Astrocyte (in vitro differentiated cells and primary cell): ENCODE measurements around the gene C2CD2. TPM values are rescaled to one million over a fixed set of nuclear protein-coding genes. Genes with fewer than 3 reads are reported as not detected.

Experiments
- DNase-seq: peaks from one replicate; pipeline ENCODE4 v3.0.0-alpha.2; 2010; ENCODE audit warnings: low read depth
- FAIRE-seq: peaks from 2 replicates; lab custom pipeline; 2011; peaks lifted over from hg19 to GRCh38; lab: Jason Lieb, UNC
- H2AFZ ChIP-seq: 2 replicates; pipeline ENCODE4 v1.6.0; 2012; ENCODE audit warnings: low read depth, low read length, inconsistent platforms
- H3K27ac ChIP-seq: 2 replicates; pipeline ENCODE4 v1.5.1; 2011; ENCODE audit warnings: low read depth, low read length, inconsistent platforms
- H3K27me3 ChIP-seq: 2 replicates; pipeline ENCODE4 v1.6.0; 2011; ENCODE audit warnings: low read length, inconsistent platforms; ENCODE audit not compliant: insufficient read depth
- H3K36me3 ChIP-seq: 2 replicates; pipeline ENCODE4 v1.5.1; 2011; ENCODE audit warnings: low read length, inconsistent platforms; ENCODE audit not compliant: insufficient read depth
- H3K4me1 ChIP-seq: 2 replicates; pipeline ENCODE4 v1.5.1; 2011; ENCODE audit warnings: low read length, inconsistent platforms; ENCODE audit not compliant: insufficient read depth
- H3K4me2 ChIP-seq: 2 replicates; pipeline ENCODE4 v1.6.0; 2012; ENCODE audit warnings: low read length, inconsistent platforms
- H3K4me3 ChIP-seq: 2 replicates; pipeline ENCODE4 v1.5.1; 2011; ENCODE audit warnings: low read depth, mild to moderate bottlenecking, low read length, inconsistent platforms; ENCODE audit not compliant: insufficient read depth
- H3K79me2 ChIP-seq: 2 replicates; pipeline ENCODE4 v1.6.0; 2012; ENCODE audit warnings: mild to moderate bottlenecking, low read length, inconsistent platforms; ENCODE audit not compliant: insufficient read depth
- H3K9ac ChIP-seq: 2 replicates; pipeline ENCODE4 v1.6.0; 2012; ENCODE audit warnings: mild to moderate bottlenecking, low read length, inconsistent platforms
- H3K9me3 ChIP-seq: 2 replicates; pipeline ENCODE4 v1.5.1; 2012; ENCODE audit warnings: low read depth, mild to moderate bottlenecking, low read length, inconsistent platforms; ENCODE audit not compliant: insufficient read depth
- H4K20me1 ChIP-seq: 2 replicates; pipeline ENCODE4 v1.6.0; 2012; ENCODE audit warnings: low read length, inconsistent platforms; ENCODE audit not compliant: insufficient read depth
- H3K27ac Mint-ChIP-seq: one replicate; pipeline ENCODE4 v1.8.0; 2021; ENCODE audit warnings: mild to moderate bottlenecking, mixed read lengths; ENCODE audit not compliant: unreplicated experiment
- H3K27me3 Mint-ChIP-seq: one replicate; pipeline ENCODE4 v1.8.0; 2021; ENCODE audit warnings: low read depth, mixed read lengths; ENCODE audit not compliant: unreplicated experiment
- H3K36me3 Mint-ChIP-seq: one replicate; pipeline ENCODE4 v1.8.0; 2021; ENCODE audit warnings: low read depth, mixed read lengths; ENCODE audit not compliant: unreplicated experiment
- H3K4me1 Mint-ChIP-seq: one replicate; pipeline ENCODE4 v1.8.0; 2021; ENCODE audit warnings: low read depth, mixed read lengths; ENCODE audit not compliant: unreplicated experiment
- H3K4me3 Mint-ChIP-seq: one replicate; pipeline ENCODE4 v1.8.0; 2021; ENCODE audit warnings: mild to moderate bottlenecking, moderate library complexity, mixed read lengths; ENCODE audit not compliant: unreplicated experiment
- H3K9me3 Mint-ChIP-seq: one replicate; pipeline ENCODE4 v1.8.0; 2021; ENCODE audit warnings: mild to moderate bottlenecking, mixed read lengths; ENCODE audit not compliant: unreplicated experiment
- EZH2 ChIP-seq: IDR thresholded peaks from 2 replicates; pipeline ENCODE4 v1.6.1; 2012; ENCODE audit warnings: mild to moderate bottlenecking, low read length, inconsistent platforms; ENCODE audit not compliant: insufficient read depth
- total RNA-seq: library from RNA; stranded (reverse); gene quantifications from 2 replicates; pipeline ENCODE4 v1.2.1, GENCODE V29; 2021
- TF ChIP-seq, protein P1 (sequence below): IDR thresholded peaks from 2 replicates; pipeline ENCODE4 v1.5.1; 2011; ENCODE audit warnings: low read depth, mild to moderate bottlenecking, inconsistent platforms, low read length, moderate library complexity; ENCODE audit not compliant: insufficient read depth

The C2CD2 gene
- total RNA-seq, 1 donor from 2014 or later, result 8.3 TPM

DNA sequence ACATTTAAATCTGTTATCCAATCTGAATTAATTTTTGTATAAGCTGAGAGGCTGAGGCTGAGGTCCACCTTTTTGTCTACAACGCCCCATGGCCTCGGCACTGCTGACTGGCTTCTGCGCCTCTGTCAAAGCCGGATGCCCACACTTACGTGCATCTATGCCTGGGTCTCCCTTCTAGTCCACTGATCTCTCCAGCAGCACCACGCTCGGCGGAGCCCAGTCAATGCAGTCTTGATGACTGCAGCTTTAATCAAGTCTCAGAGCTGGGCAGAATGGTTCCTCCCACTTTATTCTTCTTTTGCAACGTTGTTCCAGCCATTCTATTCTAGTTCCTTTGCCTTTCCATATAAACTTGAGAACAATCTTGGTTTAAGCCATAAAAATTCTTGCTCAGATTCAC, 84.0 kb downstream of the C2CD2 start:
- no peak overlapping the region for H3K4me2 ChIP-seq
- Mint-ChIP-seq H3K9me3 (no peaks in the 10 kb centered on the region), H3K27me3 (no peaks in the 10 kb centered on the region), H3K4me1 (no peaks in the 10 kb centered on the region), H3K27ac (no peak overlapping the region), H3K36me3 (no peaks in the 10 kb centered on the region), H3K4me3 (no peak overlapping the region)
- H3K36me3 ChIP-seq, result no peaks in the 10 kb centered on the region
- no peak overlapping the region for H3K4me3 ChIP-seq
- no peaks in the 10 kb centered on the region for H3K4me1 ChIP-seq
- FAIRE-seq (no peak), DNase-seq (no peak)
- no peak overlapping the region for H3K27ac ChIP-seq
- H3K27me3 ChIP-seq, result no peaks in the 10 kb centered on the region
- peaks cover 43% of the 10 kb centered on the region for H3K79me2 ChIP-seq
- no peak overlapping the region for H3K9ac ChIP-seq
- peaks cover 38% of the 10 kb centered on the region for H4K20me1 ChIP-seq
- H2AFZ ChIP-seq, result no peak overlapping the region
- H3K9me3 ChIP-seq, result no peaks in the 10 kb centered on the region
- no peak for TF ChIP-seq EZH2

DNA sequence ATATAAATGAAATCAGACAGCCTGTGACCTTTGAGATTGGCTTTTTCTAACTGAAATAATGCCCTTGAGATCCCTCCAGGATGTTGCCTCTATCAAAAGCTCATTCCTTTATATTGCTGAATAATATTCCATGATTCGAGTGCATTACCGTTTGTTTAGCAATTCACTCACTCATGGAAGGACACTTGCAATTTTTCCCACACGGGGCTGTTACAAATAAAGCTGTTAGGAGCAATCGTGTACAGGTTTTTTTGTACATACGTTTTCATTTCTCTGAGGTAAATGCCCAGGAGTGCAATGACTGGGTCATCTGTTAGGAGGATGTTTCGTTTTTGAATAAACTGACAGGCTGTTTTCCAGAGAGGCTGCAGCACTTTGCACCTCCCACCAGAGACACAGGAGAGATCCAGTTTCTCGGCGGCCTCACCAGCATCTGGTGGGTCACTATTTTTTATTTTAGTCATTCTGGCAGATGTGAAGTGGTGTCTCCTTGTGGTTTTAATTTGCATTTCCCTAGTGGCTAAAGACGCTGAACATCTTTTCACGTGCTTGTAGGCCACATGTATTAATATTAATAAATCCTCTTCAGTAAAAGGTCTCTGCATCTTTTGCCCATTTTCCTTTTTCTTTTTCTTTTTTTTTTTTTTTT, 85.6 kb downstream of the C2CD2 start:
- TF ChIP-seq, protein P1, sequence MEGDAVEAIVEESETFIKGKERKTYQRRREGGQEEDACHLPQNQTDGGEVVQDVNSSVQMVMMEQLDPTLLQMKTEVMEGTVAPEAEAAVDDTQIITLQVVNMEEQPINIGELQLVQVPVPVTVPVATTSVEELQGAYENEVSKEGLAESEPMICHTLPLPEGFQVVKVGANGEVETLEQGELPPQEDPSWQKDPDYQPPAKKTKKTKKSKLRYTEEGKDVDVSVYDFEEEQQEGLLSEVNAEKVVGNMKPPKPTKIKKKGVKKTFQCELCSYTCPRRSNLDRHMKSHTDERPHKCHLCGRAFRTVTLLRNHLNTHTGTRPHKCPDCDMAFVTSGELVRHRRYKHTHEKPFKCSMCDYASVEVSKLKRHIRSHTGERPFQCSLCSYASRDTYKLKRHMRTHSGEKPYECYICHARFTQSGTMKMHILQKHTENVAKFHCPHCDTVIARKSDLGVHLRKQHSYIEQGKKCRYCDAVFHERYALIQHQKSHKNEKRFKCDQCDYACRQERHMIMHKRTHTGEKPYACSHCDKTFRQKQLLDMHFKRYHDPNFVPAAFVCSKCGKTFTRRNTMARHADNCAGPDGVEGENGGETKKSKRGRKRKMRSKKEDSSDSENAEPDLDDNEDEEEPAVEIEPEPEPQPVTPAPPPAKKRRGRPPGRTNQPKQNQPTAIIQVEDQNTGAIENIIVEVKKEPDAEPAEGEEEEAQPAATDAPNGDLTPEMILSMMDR, result no peak
- no peak for TF ChIP-seq EZH2
- Mint-ChIP-seq H3K4me3 (no peak overlapping the region), H3K36me3 (no peaks in the 10 kb centered on the region), H3K27ac (no peak overlapping the region), H3K27me3 (no peaks in the 10 kb centered on the region), H3K4me1 (peaks cover 4% of the 10 kb centered on the region), H3K9me3 (no peaks in the 10 kb centered on the region)
- Histone ChIP-seq H3K27ac (no peak overlapping the region), H3K4me2 (no peak overlapping the region), H3K9me3 (no peaks in the 10 kb centered on the region), H3K4me3 (no peak overlapping the region), H3K79me2 (peaks cover 34% of the 10 kb centered on the region), H2AFZ (no peak overlapping the region), H3K9ac (no peak overlapping the region), H3K36me3 (no peaks in the 10 kb centered on the region), H4K20me1 (peaks cover 33% of the 10 kb centered on the region), H3K27me3 (no peaks in the 10 kb centered on the region), H3K4me1 (peaks cover 6% of the 10 kb centered on the region)
- DNase-seq (peak; percentile 9), FAIRE-seq (no peak)

DNA sequence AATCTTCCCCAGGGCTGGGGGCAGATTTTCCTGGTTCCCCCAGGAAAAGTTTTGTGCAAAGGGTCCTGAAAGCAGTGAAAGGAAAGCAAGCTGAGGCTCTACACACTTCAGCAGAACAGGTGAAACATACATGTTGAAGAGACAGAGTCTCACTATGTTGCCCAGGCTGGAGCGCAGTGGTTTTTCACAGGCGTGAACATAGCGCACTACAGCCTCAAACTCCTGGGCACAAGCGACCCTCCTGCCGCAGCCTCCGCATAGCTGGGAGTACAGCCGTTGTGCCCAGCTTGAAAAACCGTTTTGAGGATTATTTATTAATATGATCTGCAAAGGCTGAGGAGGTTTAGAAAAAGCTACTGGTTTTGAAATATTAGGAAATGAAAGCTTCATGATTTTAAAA, 86.5 kb downstream of the C2CD2 start:
- FAIRE-seq (no peak), DNase-seq (no peak)
- peaks cover 31% of the 10 kb centered on the region for H3K79me2 ChIP-seq
- Mint-ChIP-seq H3K27ac (peak overlapping the region; percentile 18), H3K4me1 (peaks cover 5% of the 10 kb centered on the region), H3K9me3 (no peaks in the 10 kb centered on the region), H3K36me3 (peaks cover 3% of the 10 kb centered on the region), H3K4me3 (no peak overlapping the region), H3K27me3 (no peaks in the 10 kb centered on the region)
- H3K9me3 ChIP-seq, result no peaks in the 10 kb centered on the region
- no peak overlapping the region for H3K27ac ChIP-seq
- H4K20me1 ChIP-seq, result peaks cover 33% of the 10 kb centered on the region
- no peak overlapping the region for H3K4me2 ChIP-seq
- H3K9ac ChIP-seq, result no peak overlapping the region
- H2AFZ ChIP-seq, result no peak overlapping the region
- no peak for TF ChIP-seq EZH2
- TF ChIP-seq, protein P1, result no peak
- H3K4me3 ChIP-seq, result no peak overlapping the region
- no peaks in the 10 kb centered on the region for H3K36me3 ChIP-seq
- peaks cover 13% of the 10 kb centered on the region for H3K4me1 ChIP-seq
- no peaks in the 10 kb centered on the region for H3K27me3 ChIP-seq
